Transverse colon (tissue), 4 donors: ENCODE measurements around the gene DGKD. TPM values are rescaled to one million over a fixed set of nuclear protein-coding genes. Genes with fewer than 3 reads are reported as not detected.

Source experiments
- DNase-seq: peaks from one replicate; pipeline ENCODE4 v3.0.0-alpha.2; 2019
- H3K27ac ChIP-seq, 4 donors: fragments of 200-600 bp; sonication (generic); 2 replicates each; pipeline ENCODE4 v1.5.1; 2016 to 2018; ENCODE audit warnings: inconsistent platforms in 4 of 4
- H3K27me3 ChIP-seq: fragments of 200-600 bp; sonication (generic); 2 replicates; pipeline ENCODE4 v1.5.1; 2017; ENCODE audit warnings: inconsistent platforms
- H3K36me3 ChIP-seq, 4 donors: fragments of 200-600 bp; sonication (generic); 2 replicates each; pipeline ENCODE4 v1.5.1; 2017 to 2019; ENCODE audit warnings: inconsistent platforms in 4 of 4
- H3K4me1 ChIP-seq, 4 donors: fragments of 200-600 bp; sonication (generic); 2 replicates each; pipeline ENCODE4 v1.5.1; 2017 to 2020; ENCODE audit warnings: inconsistent platforms in 4 of 4
- H3K4me3 ChIP-seq, 4 donors: fragments of 200-600 bp; sonication (generic); 1 replicate in 1 of 4; 2 replicates in 3 of 4; pipeline versions ENCODE4 v1.5.1 to v1.6.1; 2017 to 2019; ENCODE audit warnings: inconsistent platforms in 4 of 4
- H3K9me3 ChIP-seq, 2 donors: fragments of 200-600 bp; sonication (generic); 2 replicates each; pipeline ENCODE4 v1.5.1; 2017 to 2019; ENCODE audit warnings: inconsistent platforms in 2 of 2
- EP300 ChIP-seq: sonication (generic); formaldehyde crosslinking; IDR thresholded peaks from one replicate; pipeline ENCODE4 v1.6.1; 2017; ENCODE audit warnings: antibody characterized with exemption, low read depth
- POLR2A ChIP-seq: fragments of 450-650 bp; IDR thresholded peaks from one replicate; pipeline ENCODE4 v1.6.1; 2016; ENCODE audit warnings: antibody characterized with exemption, mild to moderate bottlenecking, moderate library complexity
- POLR2AphosphoS5 ChIP-seq, 3 donors: sonication (generic); formaldehyde crosslinking; IDR thresholded peaks; one replicate each; pipeline ENCODE4 v1.6.1; 2016; ENCODE audit warnings: antibody characterized with exemption in 3 of 3
- WGBS, 2 donors: methylation state at CpG; one replicate each; pipeline ENCODE4 v1.1.5; 2018; ENCODE audit warnings: low coverage in 1 of 2; 5-methylcytosine and 5-hydroxymethylcytosine counted together
- in situ Hi-C, 4 donors: fragments of 200-750 bp; cut with MboI; loops; one replicate each; pipeline versions ENCODE4 v1.15.0 to v1.15.1; 2017; ENCODE audit warnings: low sequenced_read_pairs in 3 of 4, low pct_ligation_motif_present in 1 of 4, low pct_unique_long_range_greater_than_20kb in 1 of 4
- intact Hi-C: fragments of 100-400 bp; cut with DNase I; formaldehyde crosslinking; loops from one replicate; pipeline ENCODE4 v1.15.1; 2023; ENCODE audit warnings: low total_unique reads
- total RNA-seq, 4 donors: library from RNA; depleted of rRNA; stranded (reverse); fragments of >200 nt; gene quantifications; one replicate each; pipeline ENCODE4 v1.1.0, GENCODE V29; 2016
- TF ChIP-seq, protein P1 (sequence below), 5 experiments: fragments of 200-600 bp in 3 of 5; fragments of 450-650 bp in 2 of 5; sonication (generic) in 3 of 5; IDR thresholded peaks; 1 replicate in 2 of 5; 2 replicates in 3 of 5; pipeline ENCODE4 v1.5.1; 2016 to 2017; ENCODE audit warnings: antibody characterized with exemption in 5 of 5, inconsistent platforms in 3 of 5, mild to moderate bottlenecking in 2 of 5, moderate library complexity in 1 of 5

Gene DGKD
- total RNA-seq, 4 donors from 2014 or later = 55.7 to 166 (median 91.5) TPM

DNA sequence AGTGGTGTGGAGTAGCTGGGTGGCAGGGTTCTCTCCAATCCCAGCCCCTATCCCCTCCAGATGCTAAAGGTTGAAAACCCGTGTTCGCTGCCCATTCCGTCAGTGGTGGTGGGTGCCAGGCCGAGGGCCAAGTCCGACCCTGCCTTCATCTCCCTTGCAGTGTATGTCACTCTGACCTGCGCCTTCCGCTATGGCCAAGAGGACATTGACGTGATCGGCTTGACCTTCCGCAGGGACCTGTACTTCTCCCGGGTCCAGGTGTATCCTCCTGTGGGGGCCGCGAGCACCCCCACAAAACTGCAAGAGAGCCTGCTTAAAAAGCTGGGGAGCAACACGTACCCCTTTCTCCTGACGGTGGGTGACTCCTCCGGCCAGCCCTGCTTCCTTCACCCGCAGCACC lies 33.8 kb upstream of the DGKD start:
- no peaks in the 10 kb centered on the region for H3K36me3 ChIP-seq
- no peak overlapping the region for H3K4me3 ChIP-seq
- intact Hi-C loops (no loop called here), in situ Hi-C loops (no loop called here)
- DNase-seq = no peak
- H3K9me3 ChIP-seq = no peaks in the 10 kb centered on the region
- no peaks in the 10 kb centered on the region for H3K4me1 ChIP-seq
- H3K27me3 ChIP-seq = no peaks in the 10 kb centered on the region
- H3K27ac ChIP-seq = no peak overlapping the region
- TF ChIP-seq, protein P1, sequence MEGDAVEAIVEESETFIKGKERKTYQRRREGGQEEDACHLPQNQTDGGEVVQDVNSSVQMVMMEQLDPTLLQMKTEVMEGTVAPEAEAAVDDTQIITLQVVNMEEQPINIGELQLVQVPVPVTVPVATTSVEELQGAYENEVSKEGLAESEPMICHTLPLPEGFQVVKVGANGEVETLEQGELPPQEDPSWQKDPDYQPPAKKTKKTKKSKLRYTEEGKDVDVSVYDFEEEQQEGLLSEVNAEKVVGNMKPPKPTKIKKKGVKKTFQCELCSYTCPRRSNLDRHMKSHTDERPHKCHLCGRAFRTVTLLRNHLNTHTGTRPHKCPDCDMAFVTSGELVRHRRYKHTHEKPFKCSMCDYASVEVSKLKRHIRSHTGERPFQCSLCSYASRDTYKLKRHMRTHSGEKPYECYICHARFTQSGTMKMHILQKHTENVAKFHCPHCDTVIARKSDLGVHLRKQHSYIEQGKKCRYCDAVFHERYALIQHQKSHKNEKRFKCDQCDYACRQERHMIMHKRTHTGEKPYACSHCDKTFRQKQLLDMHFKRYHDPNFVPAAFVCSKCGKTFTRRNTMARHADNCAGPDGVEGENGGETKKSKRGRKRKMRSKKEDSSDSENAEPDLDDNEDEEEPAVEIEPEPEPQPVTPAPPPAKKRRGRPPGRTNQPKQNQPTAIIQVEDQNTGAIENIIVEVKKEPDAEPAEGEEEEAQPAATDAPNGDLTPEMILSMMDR (IDR thresholded peaks at IDR 0.05) = no peak
- TF ChIP-seq POLR2AphosphoS5 (IDR thresholded peaks at IDR 0.05) (no peak), POLR2A (no peak), EP300 (no peak)
- 92% methylated on average over 17 of the region's 17 CpGs; no CpG with 5 or more reads in 1 of the 2 donors for WGBS, 2 donors

DNA sequence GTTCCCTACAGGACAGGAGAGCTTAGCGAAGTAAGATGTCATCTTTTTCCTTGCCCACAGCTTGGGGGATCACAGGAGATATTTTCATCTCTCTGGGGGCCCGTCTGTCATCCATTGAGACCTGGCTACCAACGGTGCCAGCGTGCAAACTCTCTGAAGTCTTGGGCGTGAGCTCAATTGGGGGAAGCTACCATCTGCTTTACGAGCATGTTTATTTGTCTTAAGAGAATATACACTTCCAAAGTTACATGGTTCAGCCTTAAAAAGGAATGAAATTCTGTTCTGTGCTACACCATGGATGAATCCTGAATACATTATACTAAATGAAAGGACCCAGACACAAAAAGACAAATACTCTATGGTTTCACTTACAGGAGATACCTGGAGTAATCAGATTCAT lies 33.1 kb upstream of the DGKD start:
- no peaks in the 10 kb centered on the region for H3K9me3 ChIP-seq
- H3K27me3 ChIP-seq = no peaks in the 10 kb centered on the region
- TF ChIP-seq POLR2A = no peak
- no peak for TF ChIP-seq POLR2AphosphoS5 (IDR thresholded peaks at IDR 0.05)
- no peak for TF ChIP-seq EP300
- TF ChIP-seq, protein P1 (IDR thresholded peaks at IDR 0.05) = no peak
- WGBS, 2 donors = 71 to 75% methylated on average over 2 to 6 of the region's 6 CpGs
- in situ Hi-C loops = no loop called here
- no peaks in the 10 kb centered on the region for H3K36me3 ChIP-seq
- no peaks in the 10 kb centered on the region for H3K4me1 ChIP-seq
- no peak overlapping the region for H3K4me3 ChIP-seq
- H3K27ac ChIP-seq = no peak overlapping the region
- DNase-seq = no peak
- intact Hi-C loops = no loop called here

DNA sequence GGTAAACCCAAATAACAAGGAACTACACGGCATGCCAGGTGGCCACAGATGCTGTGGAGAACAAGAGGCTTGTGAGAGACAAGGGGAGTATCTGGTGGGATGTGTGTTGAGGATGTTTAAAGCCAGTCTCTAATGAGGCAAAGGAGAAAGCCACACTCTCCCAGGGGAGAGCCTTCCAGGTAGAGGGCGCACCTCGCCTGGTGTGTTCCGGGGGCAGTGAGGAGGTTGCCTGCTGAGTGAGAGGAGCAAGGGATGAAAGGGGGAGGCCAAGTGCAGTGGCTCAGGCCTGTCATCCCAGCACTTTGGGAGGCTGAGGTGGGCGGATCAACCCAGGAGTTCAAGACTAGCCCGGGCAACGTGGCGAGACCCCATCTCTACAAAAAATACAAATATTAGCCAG lies 30.4 kb upstream of the DGKD start:
- Histone ChIP-seq H3K4me3 (no peak overlapping the region), H3K36me3 (no peaks in the 10 kb centered on the region), H3K27ac (no peak overlapping the region), H3K4me1 (no peaks in the 10 kb centered on the region), H3K9me3 (no peaks in the 10 kb centered on the region), H3K27me3 (no peaks in the 10 kb centered on the region)
- 93 to 100% methylated on average over 3 to 8 of the region's 8 CpGs for WGBS, 2 donors
- in situ Hi-C loops = no loop called here
- intact Hi-C loops = no loop called here
- no peak for TF ChIP-seq POLR2AphosphoS5 (IDR thresholded peaks at IDR 0.05)
- no peak for TF ChIP-seq EP300
- TF ChIP-seq, protein P1 (IDR thresholded peaks at IDR 0.05) = no peak
- no peak for TF ChIP-seq POLR2A
- no peak for DNase-seq

DNA sequence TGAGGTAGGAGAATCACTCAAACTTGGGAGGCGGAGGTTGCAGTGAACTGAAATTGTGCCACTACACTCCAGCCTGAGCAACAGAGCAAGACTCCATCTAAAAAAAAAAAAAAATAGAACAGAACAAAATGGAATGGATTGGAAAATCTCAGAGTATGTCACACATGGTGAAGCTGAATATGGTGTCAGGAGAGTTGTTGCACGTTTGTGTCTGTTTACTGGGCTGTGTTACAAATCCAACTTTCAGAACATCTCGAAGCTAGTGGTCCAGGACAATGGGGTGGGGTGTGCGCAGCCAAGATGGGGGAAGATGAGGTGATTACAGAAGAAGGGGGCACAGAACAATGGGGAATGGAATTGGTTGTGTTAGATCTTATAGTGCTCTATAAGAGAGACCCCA lies 29.0 kb upstream of the DGKD start:
- TF ChIP-seq, protein P1 (IDR thresholded peaks at IDR 0.05) = no peak
- TF ChIP-seq POLR2A (no peak), EP300 (no peak), POLR2AphosphoS5 (IDR thresholded peaks at IDR 0.05) (no peak)
- Histone ChIP-seq H3K27ac (no peak overlapping the region), H3K27me3 (no peaks in the 10 kb centered on the region), H3K4me1 (no peaks in the 10 kb centered on the region), H3K36me3 (no peaks in the 10 kb centered on the region), H3K4me3 (no peak overlapping the region), H3K9me3 (no peaks in the 10 kb centered on the region)
- WGBS, 2 donors = 73 to 78% methylated on average over 3 to 4 of the region's 4 CpGs
- intact Hi-C loops = no loop called here
- in situ Hi-C loops = no loop called here
- no peak for DNase-seq
